Psoas muscle (tissue), 8 donors: Measurements from ENCODE around the gene PXMP2. TPM values are rescaled to one million over a fixed set of nuclear protein-coding genes. Genes with fewer than 3 reads are reported as not detected.

ENCODE experiments used
- ATAC-seq, 4 donors: fragments of 200-7000 bp; cut with Tn5 transposase; one replicate each; pipeline ENCODE4 v1.9.1; 2020; ENCODE audit warnings: moderate library complexity in 3 of 4, mild to moderate bottlenecking in 2 of 4
- DNase-seq, 2 donors: peaks; one replicate each; pipeline ENCODE4 v3.0.0-alpha.2; 2020
- H3K27ac ChIP-seq: fragments of 200-600 bp; one replicate; pipeline ENCODE4 v1.8.0; 2022
- H3K27me3 ChIP-seq, 3 donors: fragments of 200-600 bp in 1 of 3; one replicate each; pipeline versions ENCODE4 v1.6.1 to v1.8.0; 2013 to 2022; ENCODE audit warnings: low read length in 2 of 3, mild to moderate bottlenecking in 2 of 3, moderate library complexity in 1 of 3; ENCODE audit not compliant: insufficient read depth in 3 of 3
- H3K36me3 ChIP-seq, 2 donors: fragments of 200-600 bp in 1 of 2; one replicate each; pipeline versions ENCODE4 v1.6.1 to v1.8.0; 2013 to 2022; ENCODE audit warnings: low read depth in 1 of 2, mild to moderate bottlenecking in 1 of 2, moderate library complexity in 1 of 2; ENCODE audit not compliant: insufficient read depth in 1 of 2
- H3K4me1 ChIP-seq: fragments of 200-600 bp; one replicate; pipeline ENCODE4 v1.8.0; 2022
- H3K4me3 ChIP-seq: fragments of 200-600 bp; one replicate; pipeline ENCODE4 v1.8.0; 2022; ENCODE audit warnings: mild to moderate bottlenecking
- H3K9me3 ChIP-seq: fragments of 200-600 bp; one replicate; pipeline ENCODE4 v1.8.0; 2022
- WGBS, 3 donors: extraction: QIAGEN DNeasy Blood & Tissue Kit; methylation state at CpG; one replicate each; pipeline versions ENCODE4 v1.1.6 to v1.1.7; 2013; 5-methylcytosine and 5-hydroxymethylcytosine counted together
- intact Hi-C, 2 donors: fragments of 100-400 bp; cut with DNase I; formaldehyde crosslinking; loops; one replicate each; pipeline versions ENCODE4 v1.11.0 to v1.14.2; 2022
- polyA plus RNA-seq, 3 donors: library from polyadenylated mRNA; stranded (reverse); fragments of 200-250 nt; gene quantifications; one replicate each; pipeline ENCODE4 v1.2.3, GENCODE V29; 2013
- total RNA-seq, 4 donors: library from RNA; stranded (reverse); fragmentation: NEBNext Ultra II Directional in 2 of 4; extraction: Animal tissue kit (Norgen Biotek cat#: 25700) in 2 of 4; gene quantifications; one replicate each; pipeline versions ENCODE4 v1.2.1 to v1.2.4, GENCODE V29; 2021 to 2023
- TF ChIP-seq, protein P1 (sequence below): fragments of 200-600 bp; IDR thresholded peaks from one replicate; pipeline ENCODE4 v1.8.0; 2022; ENCODE audit warnings: antibody characterized with exemption
- donor health status: healthy with polysubstance abuse.
- donor health status: DM: no; HTN: no; CAD: no; lungs with moderate emphysema.
- donor health status: Bipolar disorder and iron deficiency.
- donor health status: healthy.
- donor health status: DM: yes; HTN: yes; CAD: no.
- donor health status: DM: no; HTN: no; CAD: no.
- donor health status: DM: no; HTN: no; CAD: no.
- donor health status: DM: yes; HTN: yes; CAD: no.

PXMP2 gene
- total and polyA plus RNA-seq, 7 donors: 13.1 to 36.8 (median 22.4) TPM

DNA sequence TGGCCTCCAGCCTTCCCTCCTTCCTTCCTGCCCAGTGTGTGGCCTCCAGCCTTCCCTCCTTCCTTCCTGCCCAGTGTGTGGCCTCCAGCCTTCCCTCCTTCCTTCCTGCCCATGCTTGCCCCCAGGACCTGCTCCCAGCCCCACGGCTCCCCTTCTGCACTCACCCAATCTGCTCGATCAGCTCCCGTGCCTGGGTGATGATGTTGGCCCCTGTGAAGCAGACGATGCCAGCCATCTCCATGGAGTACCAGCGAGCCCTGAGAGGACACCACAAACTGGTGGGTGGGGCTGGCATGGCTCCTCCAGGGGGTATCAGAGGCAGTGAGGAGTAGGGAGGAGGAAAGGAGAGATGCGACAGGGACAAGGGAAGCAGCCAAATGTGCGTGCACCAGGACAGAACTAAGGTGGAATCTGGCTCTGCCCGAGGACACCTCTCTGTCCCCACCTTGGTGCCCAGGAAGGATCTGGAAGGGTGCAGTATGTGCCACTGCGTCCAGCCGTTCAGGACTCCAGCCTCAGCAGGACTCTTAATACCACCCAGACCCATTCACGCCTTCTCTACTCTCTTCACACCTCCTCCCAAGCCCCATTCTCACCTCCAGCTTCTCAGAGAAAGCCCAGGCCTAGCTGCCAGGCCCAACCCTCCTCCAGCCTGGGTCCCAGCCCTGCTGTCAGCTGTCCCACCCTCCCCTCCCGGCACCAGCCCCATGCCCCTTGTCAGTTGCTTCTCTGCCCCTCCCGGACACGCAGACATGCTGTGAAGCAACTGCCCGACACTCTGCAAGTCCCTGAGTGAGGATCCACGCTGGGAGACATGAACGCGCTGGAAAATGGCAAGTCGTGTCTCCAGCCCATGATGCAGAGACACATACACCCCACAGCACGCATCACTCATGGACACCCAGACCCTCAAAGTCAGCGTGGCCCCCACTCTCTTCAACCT is 22.9 kb upstream of the PXMP2 start:
- TF ChIP-seq, protein P1, sequence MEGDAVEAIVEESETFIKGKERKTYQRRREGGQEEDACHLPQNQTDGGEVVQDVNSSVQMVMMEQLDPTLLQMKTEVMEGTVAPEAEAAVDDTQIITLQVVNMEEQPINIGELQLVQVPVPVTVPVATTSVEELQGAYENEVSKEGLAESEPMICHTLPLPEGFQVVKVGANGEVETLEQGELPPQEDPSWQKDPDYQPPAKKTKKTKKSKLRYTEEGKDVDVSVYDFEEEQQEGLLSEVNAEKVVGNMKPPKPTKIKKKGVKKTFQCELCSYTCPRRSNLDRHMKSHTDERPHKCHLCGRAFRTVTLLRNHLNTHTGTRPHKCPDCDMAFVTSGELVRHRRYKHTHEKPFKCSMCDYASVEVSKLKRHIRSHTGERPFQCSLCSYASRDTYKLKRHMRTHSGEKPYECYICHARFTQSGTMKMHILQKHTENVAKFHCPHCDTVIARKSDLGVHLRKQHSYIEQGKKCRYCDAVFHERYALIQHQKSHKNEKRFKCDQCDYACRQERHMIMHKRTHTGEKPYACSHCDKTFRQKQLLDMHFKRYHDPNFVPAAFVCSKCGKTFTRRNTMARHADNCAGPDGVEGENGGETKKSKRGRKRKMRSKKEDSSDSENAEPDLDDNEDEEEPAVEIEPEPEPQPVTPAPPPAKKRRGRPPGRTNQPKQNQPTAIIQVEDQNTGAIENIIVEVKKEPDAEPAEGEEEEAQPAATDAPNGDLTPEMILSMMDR: no peak
- Histone ChIP-seq H3K36me3 (peaks cover 0 to 99% of the 10 kb centered on the region in 2 donors), H3K9me3 (no peaks in the 10 kb centered on the region), H3K27ac (no peak overlapping the region), H3K4me1 (no peaks in the 10 kb centered on the region), H3K27me3 (no peaks in the 10 kb centered on the region), H3K4me3 (no peak overlapping the region)
- intact Hi-C loops: no loop called here
- WGBS, 3 donors: 86 to 91% (median 90%) methylated on average over 21 of the region's 21 CpGs
- DNase-seq (no peak), ATAC-seq (no peak)

GRCh38 chr12:132665149-132665491 is 22.3 kb upstream of the PXMP2 start:
- H3K36me3 ChIP-seq: peaks cover 0 to 99% of the 10 kb centered on the region in 2 donors
- ATAC-seq (no peak), DNase-seq (no peak)
- TF ChIP-seq, protein P1: no peak
- H3K9me3 ChIP-seq: no peaks in the 10 kb centered on the region
- H3K4me3 ChIP-seq: no peak overlapping the region
- H3K27ac ChIP-seq: no peak overlapping the region
- intact Hi-C loops: no loop called here
- WGBS, 3 donors: 93 to 98% (median 96%) methylated on average over 13 of the region's 13 CpGs
- no peaks in the 10 kb centered on the region for H3K27me3 ChIP-seq
- H3K4me1 ChIP-seq: no peaks in the 10 kb centered on the region

DNA sequence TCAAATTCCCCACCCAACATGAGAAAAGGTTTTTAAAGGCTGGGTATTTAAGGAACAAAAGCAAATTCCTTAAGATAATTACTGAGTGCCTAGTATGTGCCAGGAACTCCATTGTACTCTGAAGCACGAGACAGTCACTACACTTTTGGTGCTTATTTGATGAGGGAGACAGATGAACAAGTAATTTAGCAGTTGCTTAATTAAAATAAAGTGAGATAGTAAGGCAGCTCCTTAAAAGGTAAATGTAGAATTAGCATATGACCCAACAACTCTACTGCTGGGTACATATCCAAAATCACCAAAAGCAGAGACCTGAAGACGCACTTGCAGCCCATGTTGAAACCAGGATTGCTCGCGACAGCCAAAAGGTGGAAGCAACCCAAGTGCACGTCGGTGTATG is 21.6 kb upstream of the PXMP2 start:
- H3K4me1 ChIP-seq: no peaks in the 10 kb centered on the region
- TF ChIP-seq, protein P1: no peak
- DNase-seq (no peak), ATAC-seq (no peak)
- H3K9me3 ChIP-seq: no peaks in the 10 kb centered on the region
- H3K36me3 ChIP-seq: peaks cover 0 to 97% of the 10 kb centered on the region in 2 donors
- no peak overlapping the region for H3K4me3 ChIP-seq
- intact Hi-C loops: no loop called here
- WGBS, 3 donors: 87 to 97% (median 95%) methylated on average over 6 of the region's 6 CpGs
- no peaks in the 10 kb centered on the region for H3K27me3 ChIP-seq
- no peak overlapping the region for H3K27ac ChIP-seq

DNA sequence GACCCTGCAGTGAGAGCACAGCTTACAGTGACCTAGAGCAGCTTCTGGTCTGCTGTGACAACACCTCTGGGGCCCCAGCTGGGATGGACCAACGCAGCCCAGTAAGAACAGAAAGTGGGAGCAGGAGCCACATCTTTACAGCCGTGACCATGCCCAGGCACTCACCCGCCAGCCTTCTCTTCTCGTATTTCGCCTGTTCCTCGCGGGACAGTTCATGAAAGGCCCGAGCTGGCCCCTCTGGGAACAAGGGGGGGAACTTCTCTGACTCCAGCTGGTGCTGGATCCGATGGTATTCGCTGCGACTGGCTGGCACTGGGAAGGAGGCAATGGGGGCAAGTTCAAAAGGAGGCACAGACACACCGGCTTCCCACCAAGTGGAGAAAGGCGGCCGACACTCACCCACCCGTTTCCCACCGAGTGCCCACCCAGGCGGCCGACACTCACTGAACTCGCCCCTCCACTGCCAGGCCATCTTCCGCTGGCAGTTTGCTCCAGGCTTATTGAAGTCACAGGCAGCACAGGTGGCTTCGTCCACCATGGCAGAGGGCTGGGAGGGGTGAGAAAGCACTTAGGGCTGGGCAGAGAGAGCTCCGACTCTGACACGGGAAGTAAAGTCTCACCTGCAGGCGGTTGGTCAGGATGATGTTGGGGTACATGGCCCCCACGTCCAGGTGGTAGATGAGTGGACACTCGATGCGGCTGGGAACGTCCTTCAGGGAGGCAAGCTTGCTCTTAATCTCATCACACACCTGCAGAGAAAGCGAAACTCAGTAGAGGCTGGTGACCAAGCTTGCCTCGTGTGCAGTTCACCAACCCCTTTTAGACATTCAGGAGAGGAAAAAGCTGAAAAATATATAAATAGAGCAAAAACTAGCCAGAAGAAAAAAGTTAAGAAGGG is 18.9 kb upstream of the PXMP2 start:
- 78 to 86% (median 83%) methylated on average over 30 of the region's 30 CpGs for WGBS, 3 donors
- intact Hi-C loops: no loop called here
- Histone ChIP-seq H3K36me3 (peaks cover 0 to 93% of the 10 kb centered on the region in 2 donors), H3K9me3 (no peaks in the 10 kb centered on the region), H3K27me3 (no peaks in the 10 kb centered on the region), H3K27ac (no peak overlapping the region), H3K4me3 (no peak overlapping the region), H3K4me1 (no peaks in the 10 kb centered on the region)
- ATAC-seq (no peak), DNase-seq (no peak)
- TF ChIP-seq, protein P1: no peak
